NCI-H526 (cell line): ENCODE results near the gene ADGRF1.

ENCODE experiments used
- DNase-seq, 2 experiments: peaks; one replicate each; lab custom pipeline; 2025; lab: John Stamatoyannopoulos, UW

ADGRF1 gene

DNA sequence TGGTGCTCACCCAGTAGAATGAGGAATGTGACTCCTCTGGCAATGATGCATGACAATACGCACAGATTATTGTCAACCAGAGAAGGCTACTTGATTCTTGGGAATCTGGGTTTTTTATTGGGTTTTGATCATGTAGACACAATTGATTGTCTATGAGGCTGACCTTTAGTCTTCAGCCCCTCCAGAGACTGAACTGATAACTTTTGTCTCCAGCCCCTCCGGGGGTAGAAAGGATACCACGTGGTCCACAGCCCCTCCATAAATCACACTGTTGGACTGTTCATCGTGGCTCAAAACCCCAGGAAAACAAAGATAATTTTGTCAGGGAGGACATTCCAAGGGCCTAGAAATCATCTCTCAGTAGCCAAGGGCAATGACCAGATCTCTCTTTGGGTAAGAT is 62.9 kb downstream of the ADGRF1 start:
- DNase-seq, result no peak

DNA sequence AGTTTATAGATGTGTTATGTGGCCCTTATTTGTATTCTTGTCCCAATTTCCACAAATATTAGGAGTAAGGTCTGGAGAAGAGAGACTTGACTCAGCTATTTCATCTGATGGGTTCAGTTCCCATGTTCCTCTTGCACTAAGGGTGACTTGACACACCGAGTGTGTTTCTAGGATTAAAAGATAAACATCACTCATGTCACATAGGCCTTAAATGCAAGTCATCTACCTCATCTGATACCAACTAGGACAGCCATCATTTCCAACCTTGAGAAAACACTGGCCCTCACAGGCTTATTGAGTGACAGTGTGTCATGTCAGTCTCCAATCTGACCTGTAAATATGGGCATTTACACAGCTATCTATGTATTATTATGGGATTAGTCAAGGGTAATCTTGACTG is 67.3 kb downstream of the ADGRF1 start:
- DNase-seq, result no peak

GRCh38 chr6:46973029-46973428 is 69.1 kb downstream of the ADGRF1 start:
- no peak for DNase-seq

DNA sequence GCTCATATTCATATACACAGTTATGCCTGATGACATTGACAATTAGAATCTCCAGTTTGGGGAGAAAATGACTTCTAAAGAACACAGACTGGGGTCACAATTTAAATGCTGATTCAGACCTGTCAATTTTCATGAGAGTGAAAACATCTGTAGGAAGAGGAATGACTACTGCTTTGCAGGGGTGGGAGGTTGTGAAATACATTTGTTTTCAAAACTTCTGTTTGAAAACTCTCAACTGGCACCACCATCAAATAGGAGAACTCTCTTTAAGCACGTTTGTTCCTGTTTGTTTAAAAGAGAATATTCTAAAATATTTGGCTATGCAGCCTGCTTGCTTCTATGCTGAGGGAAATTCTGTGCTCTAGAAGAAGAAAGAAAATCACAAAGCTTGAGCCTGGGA is 69.6 kb downstream of the ADGRF1 start:
- no peak for DNase-seq

DNA sequence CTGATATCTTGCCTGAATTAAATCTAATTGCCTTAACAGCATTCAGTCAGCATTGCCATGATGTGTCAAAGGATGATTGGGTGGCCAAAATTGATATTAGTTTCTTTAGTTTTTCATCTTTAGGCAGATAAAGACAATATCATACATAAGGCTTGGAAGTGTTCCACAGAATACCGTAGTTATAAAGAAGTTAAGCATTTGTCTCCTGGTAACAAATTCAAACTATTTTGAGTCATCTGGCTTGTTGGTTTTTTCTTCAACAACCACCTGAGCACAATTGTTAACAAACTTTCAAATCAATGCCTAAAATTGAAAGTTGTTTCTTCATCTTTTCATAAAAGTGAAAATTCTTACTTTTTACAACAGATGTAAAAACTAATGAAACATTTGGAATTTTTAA is 72.9 kb downstream of the ADGRF1 start:
- DNase-seq, result no peak

- DNase-seq, result no peak
Measured at GRCh38 chr6:46967826-46968349, 74.2 kb downstream of the ADGRF1 start.

GRCh38 chr6:46964716-46965519 is 77.2 kb downstream of the ADGRF1 start:
- no peak for DNase-seq

- no peak for DNase-seq
Measured at GRCh38 chr6:46963626-46964025, 78.5 kb downstream of the ADGRF1 start.

DNA sequence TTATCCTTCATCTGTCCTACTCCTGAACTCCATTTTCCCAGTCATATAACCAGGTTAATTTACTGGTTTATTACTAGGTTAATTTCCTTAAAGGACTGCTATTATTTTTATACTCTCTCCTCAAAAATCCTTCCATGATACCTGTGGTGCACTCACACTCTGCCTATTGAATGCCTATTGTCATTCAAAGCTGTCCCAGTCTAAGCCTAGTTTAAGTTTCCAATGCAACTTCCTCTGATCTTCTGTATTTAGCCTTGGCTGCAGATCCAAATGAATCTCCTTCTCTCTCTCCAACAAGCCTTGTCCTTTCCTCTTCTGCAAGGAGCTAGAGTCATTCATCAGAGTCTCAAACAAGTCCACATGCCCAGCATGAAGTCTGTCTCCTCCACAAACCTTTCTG is 79.1 kb downstream of the ADGRF1 start:
- no peak for DNase-seq

DNA sequence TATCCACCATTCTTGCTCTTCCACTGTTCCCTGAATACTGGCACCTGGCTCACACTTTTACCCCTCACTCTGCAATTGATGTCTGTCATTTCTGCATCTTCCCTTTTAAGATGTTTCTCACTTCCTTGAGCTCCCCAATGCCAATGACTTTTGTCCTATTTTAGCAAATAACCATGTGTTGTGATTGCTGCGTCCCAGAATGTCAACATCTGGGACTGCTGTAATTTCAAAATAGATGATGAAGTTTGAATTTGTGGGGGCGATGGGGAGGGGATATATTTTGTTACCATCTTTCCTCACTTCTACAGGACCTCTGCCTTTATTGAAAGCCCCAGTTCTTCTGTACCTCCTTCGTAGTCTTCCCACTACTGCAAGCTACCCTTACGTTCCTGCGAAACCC is 80.4 kb downstream of the ADGRF1 start:
- DNase-seq, result no peak

DNA sequence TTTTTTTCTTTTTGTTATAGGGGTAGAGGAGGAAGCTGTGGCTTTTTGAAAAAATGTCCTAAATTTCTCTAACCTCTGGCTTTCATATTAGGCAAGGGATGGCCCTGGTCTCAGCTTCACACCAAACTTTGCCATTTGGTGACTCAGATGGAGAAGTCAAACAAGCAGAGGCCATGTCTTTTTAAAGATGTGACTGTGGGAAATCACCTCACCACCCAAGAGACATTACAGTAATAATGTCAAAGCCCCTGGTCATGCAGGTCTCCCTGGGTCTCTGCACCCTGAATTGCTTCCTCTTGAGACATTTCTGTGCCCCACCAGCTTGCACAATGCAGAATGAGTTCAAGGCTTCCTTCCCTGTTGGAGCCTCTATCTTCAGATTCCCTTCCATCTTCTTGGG is 80.9 kb downstream of the ADGRF1 start:
- DNase-seq, result no peak

- no peak for DNase-seq
Measured at GRCh38 chr6:46959419-46959818, 82.7 kb downstream of the ADGRF1 start.

GRCh38 chr6:46956409-46956808 is 85.7 kb downstream of the ADGRF1 start:
- DNase-seq, result no peak

GRCh38 chr6:46954837-46955451 is 87.2 kb downstream of the ADGRF1 start:
- DNase-seq, result peak in 1 of 2 experiments; percentile 4

DNA sequence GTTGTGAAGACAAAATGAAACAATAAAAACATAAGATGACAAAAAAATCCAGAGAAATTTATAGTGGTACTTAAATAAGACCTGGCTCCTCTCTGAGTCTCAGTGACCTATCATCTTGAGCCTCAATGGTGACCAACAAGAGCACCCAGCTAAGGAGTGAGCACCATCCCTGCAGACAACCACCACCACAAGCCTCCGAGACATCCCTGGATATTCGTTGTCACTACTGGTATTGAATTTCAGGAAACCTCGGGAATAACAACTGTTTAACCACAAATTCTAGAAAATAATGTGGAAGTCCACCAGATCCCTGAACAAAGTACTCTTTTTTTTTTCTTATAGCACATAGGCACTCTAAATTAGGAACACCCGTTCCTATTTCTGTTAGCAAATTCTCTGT is 88.2 kb downstream of the ADGRF1 start:
- no peak for DNase-seq

DNA sequence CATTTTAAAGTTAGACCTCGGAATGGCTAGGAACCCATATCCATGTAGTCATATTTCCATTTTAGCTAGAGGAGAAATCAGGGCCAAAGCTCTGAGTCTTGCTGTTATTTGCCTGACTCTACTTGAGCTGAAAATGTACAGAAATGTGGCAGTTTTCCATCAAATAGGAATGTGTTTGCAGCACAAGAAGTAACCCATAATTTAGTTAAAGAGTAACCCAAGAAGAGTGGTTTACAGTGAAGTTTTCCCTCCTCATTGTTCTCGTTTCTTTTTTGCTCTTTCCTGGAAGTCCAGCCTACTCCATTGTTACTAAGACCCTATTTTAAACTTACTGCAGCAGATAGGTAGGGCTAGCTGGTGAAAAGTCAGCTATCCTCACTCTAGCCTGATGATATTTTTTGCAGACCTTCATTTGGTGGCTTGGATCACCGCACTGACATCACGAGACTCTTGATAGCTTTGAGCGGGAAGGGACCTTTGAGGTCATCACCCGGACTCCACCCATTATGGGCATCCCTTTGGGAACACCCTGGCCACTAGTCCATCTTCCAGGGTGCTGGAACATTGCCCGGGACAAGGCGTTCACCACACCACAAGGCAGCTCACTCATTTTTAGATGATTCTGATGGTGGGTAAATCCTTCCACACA is 92.4 kb downstream of the ADGRF1 start:
- no peak for DNase-seq

DNA sequence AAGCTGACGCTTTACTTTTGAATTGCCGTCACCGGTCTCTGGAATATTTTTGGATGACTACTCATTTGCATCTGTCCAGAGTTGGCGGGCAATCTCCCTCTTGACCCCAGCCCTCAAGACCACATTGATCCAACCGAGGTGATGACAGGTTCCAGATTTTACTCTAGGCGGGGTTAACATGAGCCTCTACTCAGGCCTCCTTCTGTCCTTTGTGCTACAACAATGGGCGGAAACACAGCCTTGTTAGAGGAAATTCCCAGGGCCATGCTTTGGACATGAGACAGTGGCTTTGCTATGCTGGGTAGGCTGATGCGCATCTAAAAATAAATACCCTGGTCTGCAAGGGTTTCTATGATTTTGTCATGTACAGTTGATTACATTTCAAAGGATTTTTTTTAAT is 93.4 kb downstream of the ADGRF1 start:
- DNase-seq, result no peak
